ENCODE data around the gene ELN. TPM values are rescaled to one million over a fixed set of nuclear protein-coding genes. Genes with fewer than 3 reads are reported as not detected.

The ELN gene
- total RNA-seq, 1 experiment from 2014 or later, result 0.23 TPM

GRCh38 chr7:74061840-74062539 is 34.0 kb downstream of the ELN start:
- DNase-seq (ENCODE audit: low read depth), result peak; percentile 99

GRCh38 chr7:74063223-74063641 is 35.3 kb downstream of the ELN start:
- no peak for DNase-seq (ENCODE audit: low read depth)

- no peak for DNase-seq (ENCODE audit: low read depth)
Observed at GRCh38 chr7:74063646-74064045, 35.7 kb downstream of the ELN start.

- no peak for DNase-seq (ENCODE audit: low read depth)
Observed at GRCh38 chr7:74064696-74065095, 36.7 kb downstream of the ELN start.

GRCh38 chr7:74066626-74067025 is 38.7 kb downstream of the ELN start:
- DNase-seq (ENCODE audit: low read depth), result no peak

- DNase-seq (ENCODE audit: low read depth), result no peak
Observed at GRCh38 chr7:74068378-74069085, 40.6 kb downstream of the ELN start.

- no peak for DNase-seq (ENCODE audit: low read depth)
Observed at GRCh38 chr7:74069086-74069541, 41.1 kb downstream of the ELN start.

- no peak for DNase-seq (ENCODE audit: low read depth)
Observed at GRCh38 chr7:74069790-74070618, 42.0 kb downstream of the ELN start.

- no peak for DNase-seq (ENCODE audit: low read depth)
Observed at GRCh38 chr7:74070619-74070921, 42.6 kb downstream of the ELN start.

- no peak for DNase-seq (ENCODE audit: low read depth)
Observed at GRCh38 chr7:74071121-74071520, 43.1 kb downstream of the ELN start.

GRCh38 chr7:74074770-74075169 is 46.8 kb downstream of the ELN start:
- no peak for DNase-seq (ENCODE audit: low read depth)

GRCh38 chr7:74078461-74078860 is 50.5 kb downstream of the ELN start:
- DNase-seq (ENCODE audit: low read depth), result no peak

GRCh38 chr7:74082770-74083116 is 54.8 kb downstream of the ELN start:
- DNase-seq (ENCODE audit: low read depth), result peak; percentile 21

- DNase-seq (ENCODE audit: low read depth), result peak; percentile 93
Observed at GRCh38 chr7:74083117-74083876, 55.3 kb downstream of the ELN start, which contains the start of gene LIMK1. Gene LIMK1 (plus strand): TSS chr7:74083804. CDS start chr7:74083991, 187 bp downstream.

- DNase-seq (ENCODE audit: low read depth), result peak; percentile 84
Observed at GRCh38 chr7:74083928-74084721, 56.2 kb downstream of the ELN start.

- peak; percentile 59 for DNase-seq (ENCODE audit: low read depth)
Observed at GRCh38 chr7:74084722-74085578, 57.0 kb downstream of the ELN start.

- DNase-seq (ENCODE audit: low read depth), result peak; percentile 63
Observed at GRCh38 chr7:74087791-74088453, 59.9 kb downstream of the ELN start.

GRCh38 chr7:74092321-74092963 is 64.5 kb downstream of the ELN start:
- DNase-seq (ENCODE audit: low read depth), result no peak

- peak; percentile 57 for DNase-seq (ENCODE audit: low read depth)
Observed at GRCh38 chr7:74092964-74093471, 65.0 kb downstream of the ELN start.

All from Daoy (cell line).